ENCODE measurements around the gene KLF8. TPM values are rescaled to one million over a fixed set of nuclear protein-coding genes. Genes with fewer than 3 reads are reported as not detected.

Gene KLF8
- polyA plus RNA-seq, 2 of the 4 experiments (the other 2 are of a cell fraction): 0.06 to 0.18 TPM

- no peak for TF ChIP-seq USF2 (IDR thresholded peaks at IDR 0.05)
- TF ChIP-seq TP53 (CRISPR knock-in tag; IDR thresholded peaks at IDR 0.05): no peak
- TF ChIP-seq HEYL (CRISPR knock-in tag; IDR thresholded peaks at IDR 0.05): no peak
- TF ChIP-seq CEBPB (IDR thresholded peaks at IDR 0.05): no peak
- no peak for TF ChIP-seq ZC3H11A (IDR thresholded peaks at IDR 0.05)
- no peak for TF ChIP-seq MYC (IDR thresholded peaks at IDR 0.05; ENCODE audit: borderline replicate concordance, low read length)
- no peak for TF ChIP-seq CHD4 (IDR thresholded peaks at IDR 0.05; ENCODE audit: borderline replicate concordance)
- no peak for TF ChIP-seq ZSCAN20 (CRISPR knock-in tag; IDR thresholded peaks at IDR 0.05)
Observed at GRCh38 chrX:56278692-56279091, 46.5 kb downstream of the KLF8 start (continued).

DNA sequence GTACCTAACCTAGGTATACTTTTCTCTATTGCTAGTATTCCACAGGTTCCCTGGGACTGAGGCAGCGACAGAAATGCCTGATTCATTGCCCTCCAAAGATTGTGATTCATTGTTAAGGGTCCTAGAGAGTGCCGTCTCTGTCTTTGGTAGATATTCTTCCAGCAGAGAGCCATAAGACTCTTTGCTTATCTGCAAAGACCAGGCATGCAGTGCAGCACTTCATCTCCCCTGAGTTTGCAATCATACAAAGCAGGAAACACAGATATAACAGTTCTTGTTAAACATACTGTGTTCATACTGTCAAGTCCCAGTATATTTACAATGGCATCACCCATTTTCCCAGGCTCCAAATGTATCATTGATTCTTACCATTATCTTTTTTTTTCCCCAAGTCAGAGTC lies 47.7 kb downstream of the KLF8 start:
- ChIA-PET POLR2A (no interaction called here), CTCF (interaction anchor here (4.5 kb wide), 1 partner anchor 448 kb away, joined by 39 read pairs; the partner anchor contains the start of gene NBDY)
- Histone ChIP-seq H3K4me3 (no peak overlapping the region), H3K27ac (no peak overlapping the region), H3K9me3 (no peaks in the 10 kb centered on the region), H3K4me2 (no peak overlapping the region), H3K4me1 (no peaks in the 10 kb centered on the region)
- DNase-seq (ENCODE audit: low read depth in 1 of 2, low spot score in 1 of 2) (no peak), ATAC-seq (no peak), FAIRE-seq (no peak)
- TF ChIP-seq TP53 (CRISPR knock-in tag; IDR thresholded peaks at IDR 0.05) (no peak), ELK1 (IDR thresholded peaks at IDR 0.05; ENCODE audit: low read depth, low read length) (no peak)
- TF ChIP-seq, protein P1, sequence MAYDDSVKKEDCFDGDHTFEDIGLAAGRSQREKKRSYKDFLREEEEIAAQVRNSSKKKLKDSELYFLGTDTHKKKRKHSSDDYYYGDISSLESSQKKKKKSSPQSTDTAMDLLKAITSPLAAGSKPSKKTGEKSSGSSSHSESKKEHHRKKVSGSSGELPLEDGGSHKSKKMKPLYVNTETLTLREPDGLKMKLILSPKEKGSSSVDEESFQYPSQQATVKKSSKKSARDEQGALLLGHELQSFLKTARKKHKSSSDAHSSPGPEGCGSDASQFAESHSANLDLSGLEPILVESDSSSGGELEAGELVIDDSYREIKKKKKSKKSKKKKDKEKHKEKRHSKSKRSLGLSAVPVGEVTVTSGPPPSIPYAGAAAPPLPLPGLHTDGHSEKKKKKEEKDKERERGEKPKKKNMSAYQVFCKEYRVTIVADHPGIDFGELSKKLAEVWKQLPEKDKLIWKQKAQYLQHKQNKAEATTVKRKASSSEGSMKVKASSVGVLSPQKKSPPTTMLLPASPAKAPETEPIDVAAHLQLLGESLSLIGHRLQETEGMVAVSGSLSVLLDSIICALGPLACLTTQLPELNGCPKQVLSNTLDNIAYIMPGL (CRISPR knock-in tag; IDR thresholded peaks at IDR 0.05; ENCODE audit: borderline replicate concordance): no peak
- 15% methylated on average over 2 of the region's 2 CpGs for WGBS (ENCODE audit: missing lambda C conversion rate)

DNA sequence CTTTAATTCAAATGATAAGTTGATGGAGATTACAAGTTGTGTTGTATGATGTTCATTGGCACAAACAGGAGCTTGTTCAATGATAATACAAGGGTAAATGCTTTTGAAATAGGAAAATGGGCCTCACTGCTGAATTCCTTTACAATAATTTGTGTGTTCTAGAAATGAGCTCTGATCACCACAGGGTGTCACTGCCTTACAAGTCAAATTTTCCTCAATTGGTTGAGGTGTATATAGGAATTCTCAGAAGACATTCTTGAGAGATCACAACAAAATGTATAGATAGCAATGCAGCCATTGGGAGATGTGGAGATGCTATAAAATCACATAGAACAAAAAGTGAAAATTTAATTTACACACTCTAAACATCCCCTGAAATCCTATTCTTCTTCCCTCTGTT lies 49.6 kb downstream of the KLF8 start:
- FAIRE-seq (no peak), ATAC-seq (peak; percentile 56 to 58; a peak in 3 of 6 replicates), DNase-seq (ENCODE audit: low read depth in 1 of 2, low spot score in 1 of 2) (peak; percentile 1 to 40)
- POLR2A ChIA-PET: no interaction called here
- Histone ChIP-seq H3K27ac (no peak overlapping the region), H3K4me1 (no peaks in the 10 kb centered on the region), H3K4me2 (no peak overlapping the region), H3K9me3 (no peaks in the 10 kb centered on the region), H3K4me3 (no peak overlapping the region)
- CTCF ChIA-PET: interaction anchor here (0.7 to 4.5 kb wide), 4 partner anchors 441 to 696 kb away, joined by 3 to 39 read pairs (median 5); partner anchors contain the start of gene NBDY
- TF ChIP-seq CHD2 (IDR thresholded peaks at IDR 0.05; ENCODE audit: low read length, partially characterized antibody) (no peak), CHD4 (IDR thresholded peaks at IDR 0.05; ENCODE audit: borderline replicate concordance) (no peak), USF2 (IDR thresholded peaks at IDR 0.05) (no peak), EHF (CRISPR knock-in tag; IDR thresholded peaks at IDR 0.05) (no peak), SMC3 (IDR thresholded peaks at IDR 0.05) (peak; percentile 43), RAD21 (conservative IDR thresholded peaks at IDR 0.05 in 1 of 2, IDR thresholded peaks at IDR 0.05 in 1 of 2) (peak; percentile 55; a peak in 4 of 5 replicates), PHF8 (IDR thresholded peaks at IDR 0.05; ENCODE audit: borderline replicate concordance, low read depth) (no peak)
- TF ChIP-seq, protein P1 (CRISPR knock-in tag; IDR thresholded peaks at IDR 0.05; ENCODE audit: borderline replicate concordance): no peak
- TF ChIP-seq, protein P2, sequence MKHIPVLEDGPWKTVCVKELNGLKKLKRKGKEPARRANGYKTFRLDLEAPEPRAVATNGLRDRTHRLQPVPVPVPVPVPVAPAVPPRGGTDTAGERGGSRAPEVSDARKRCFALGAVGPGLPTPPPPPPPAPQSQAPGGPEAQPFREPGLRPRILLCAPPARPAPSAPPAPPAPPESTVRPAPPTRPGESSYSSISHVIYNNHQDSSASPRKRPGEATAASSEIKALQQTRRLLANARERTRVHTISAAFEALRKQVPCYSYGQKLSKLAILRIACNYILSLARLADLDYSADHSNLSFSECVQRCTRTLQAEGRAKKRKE (CRISPR knock-in tag; IDR thresholded peaks at IDR 0.05; ENCODE audit: low read depth): no peak
- TF ChIP-seq, protein P3, sequence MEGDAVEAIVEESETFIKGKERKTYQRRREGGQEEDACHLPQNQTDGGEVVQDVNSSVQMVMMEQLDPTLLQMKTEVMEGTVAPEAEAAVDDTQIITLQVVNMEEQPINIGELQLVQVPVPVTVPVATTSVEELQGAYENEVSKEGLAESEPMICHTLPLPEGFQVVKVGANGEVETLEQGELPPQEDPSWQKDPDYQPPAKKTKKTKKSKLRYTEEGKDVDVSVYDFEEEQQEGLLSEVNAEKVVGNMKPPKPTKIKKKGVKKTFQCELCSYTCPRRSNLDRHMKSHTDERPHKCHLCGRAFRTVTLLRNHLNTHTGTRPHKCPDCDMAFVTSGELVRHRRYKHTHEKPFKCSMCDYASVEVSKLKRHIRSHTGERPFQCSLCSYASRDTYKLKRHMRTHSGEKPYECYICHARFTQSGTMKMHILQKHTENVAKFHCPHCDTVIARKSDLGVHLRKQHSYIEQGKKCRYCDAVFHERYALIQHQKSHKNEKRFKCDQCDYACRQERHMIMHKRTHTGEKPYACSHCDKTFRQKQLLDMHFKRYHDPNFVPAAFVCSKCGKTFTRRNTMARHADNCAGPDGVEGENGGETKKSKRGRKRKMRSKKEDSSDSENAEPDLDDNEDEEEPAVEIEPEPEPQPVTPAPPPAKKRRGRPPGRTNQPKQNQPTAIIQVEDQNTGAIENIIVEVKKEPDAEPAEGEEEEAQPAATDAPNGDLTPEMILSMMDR (IDR thresholded peaks at IDR 0.05): peak; percentile 34

Measured in A549 (cell line).